A673 (cell line): ENCODE results near the gene SH3RF3. TPM values are rescaled to one million over a fixed set of nuclear protein-coding genes. Genes with fewer than 3 reads are reported as not detected.

Source experiments
- BruUV-seq: library from RNA; stranded (reverse); fragments of 400-500 nt; replicated peaks from 2 replicates; lab custom pipeline; 2021; lab: Mats Ljungman, UMichigan
- CTCF ChIA-PET: fragments of 300-600 bp; sonication (Branson Sonifier 250); formaldehyde crosslinking; loops from one replicate; lab custom pipeline; 2022; ENCODE audit warnings: antibody characterized with exemption; lab: Charles Lee
- POLR2A ChIA-PET: fragments of 300-600 bp; sonication (Branson Sonifier 250); formaldehyde crosslinking; loops from one replicate; lab custom pipeline; 2022; ENCODE audit warnings: antibody characterized with exemption; ENCODE audit not compliant: low non-redundant PET; lab: Charles Lee
- DNase-seq: peaks from one replicate; pipeline ENCODE4 v3.0.0-alpha.2; 2015; ENCODE audit warnings: low spot score
- H3K27ac ChIP-seq: fragments of 200-600 bp; sonication (generic); 2 replicates; pipeline ENCODE4 v1.5.1; 2016; ENCODE audit warnings: mixed run types, low read depth, mild to moderate bottlenecking, mixed read lengths, antibody characterized with exemption, low read length; ENCODE audit not compliant: poor library complexity, severe bottlenecking
- H3K27me3 ChIP-seq: fragments of 200-600 bp; sonication (generic); replicated peaks from 2 replicates; pipeline ENCODE4 v1.6.1; 2017; ENCODE audit warnings: mixed run types, low read depth, mild to moderate bottlenecking, mixed read lengths, antibody characterized with exemption, low read length; ENCODE audit not compliant: insufficient read depth, poor library complexity
- H3K36me3 ChIP-seq: fragments of 200-600 bp; sonication (generic); 2 replicates; pipeline ENCODE4 v1.6.1; 2016; ENCODE audit warnings: mixed run types, mild to moderate bottlenecking, mixed read lengths, antibody characterized with exemption, low read length; ENCODE audit not compliant: insufficient read depth, poor library complexity, severe bottlenecking
- H3K4me1 ChIP-seq: fragments of 200-600 bp; sonication (generic); 2 replicates; pipeline ENCODE4 v1.6.1; 2017; ENCODE audit warnings: mixed run types, mild to moderate bottlenecking, mixed read lengths, antibody characterized with exemption, low read length; ENCODE audit not compliant: insufficient read depth, poor library complexity, severe bottlenecking
- H3K4me3 ChIP-seq: fragments of 200-600 bp; sonication (generic); 2 replicates; pipeline ENCODE4 v1.5.1; 2016; ENCODE audit warnings: low read depth, mixed run types, mild to moderate bottlenecking, mixed read lengths, low read length; ENCODE audit not compliant: poor library complexity, severe bottlenecking
- H3K9me3 ChIP-seq: fragments of 200-600 bp; sonication (generic); 2 replicates; pipeline ENCODE4 v1.6.1; 2016; ENCODE audit warnings: mixed run types, low read depth, mild to moderate bottlenecking, mixed read lengths, antibody characterized with exemption, low read length; ENCODE audit not compliant: poor library complexity, severe bottlenecking
- CTCF ChIP-seq: fragments of 300-800, 200-600 bp; sonication (generic); conservative IDR thresholded peaks from 2 replicates; pipeline ENCODE4 v1.5.1; 2017; ENCODE audit warnings: low read depth, mild to moderate bottlenecking, antibody characterized with exemption, low read length, moderate library complexity, mixed read lengths
- EZH2 ChIP-seq: fragments of 200-600 bp; sonication (generic); IDR thresholded peaks from 2 replicates; pipeline ENCODE4 v1.6.1; 2017; ENCODE audit warnings: borderline replicate concordance, low read depth, mild to moderate bottlenecking, mixed read lengths, antibody characterized with exemption, low read length; ENCODE audit not compliant: poor library complexity, severe bottlenecking
- intact Hi-C: fragments of 100-400 bp; cut with micrococcal nuclease; formaldehyde crosslinking; loops from one replicate; pipeline ENCODE4 v1.10.0; 2022; ENCODE audit not compliant: unreplicated experiment
- total RNA-seq: library from RNA; stranded (reverse); gene quantifications from 2 replicates; pipeline ENCODE4 v1.2.3, GENCODE V29; 2021

SH3RF3 gene
- total RNA-seq, 1 experiment from 2014 or later: 0.15 TPM

- Histone ChIP-seq H3K9me3 (no peaks in the 10 kb centered on the region), H3K27ac (no peak overlapping the region), H3K27me3 (no peaks in the 10 kb centered on the region), H3K4me3 (no peak overlapping the region), H3K4me1 (no peaks in the 10 kb centered on the region), H3K36me3 (no peaks in the 10 kb centered on the region)
- ChIA-PET POLR2A (no interaction called here), CTCF (no interaction called here)
- TF ChIP-seq EZH2: no peak
- no peak for TF ChIP-seq CTCF
- no peak for DNase-seq
- BruUV-seq: no TSS peak
- intact Hi-C loops: no loop called here
Observed at GRCh38 chr2:109168086-109168485, 39.1 kb downstream of the SH3RF3 start.

- TF ChIP-seq CTCF (no peak), EZH2 (no peak)
- no peak overlapping the region for H3K4me3 ChIP-seq
- H3K9me3 ChIP-seq: no peaks in the 10 kb centered on the region
- ChIA-PET POLR2A (no interaction called here), CTCF (no interaction called here)
- no TSS peak for BruUV-seq
- DNase-seq: no peak
- intact Hi-C loops: no loop called here
- H3K4me1 ChIP-seq: no peaks in the 10 kb centered on the region
- H3K27ac ChIP-seq: no peak overlapping the region
- no peaks in the 10 kb centered on the region for H3K36me3 ChIP-seq
- no peaks in the 10 kb centered on the region for H3K27me3 ChIP-seq
Observed at GRCh38 chr2:109168716-109169115, 39.7 kb downstream of the SH3RF3 start.

GRCh38 chr2:109170645-109171044 lies 41.6 kb downstream of the SH3RF3 start:
- Histone ChIP-seq H3K4me3 (no peak overlapping the region), H3K27me3 (no peaks in the 10 kb centered on the region), H3K36me3 (no peaks in the 10 kb centered on the region), H3K9me3 (no peaks in the 10 kb centered on the region), H3K27ac (no peak overlapping the region), H3K4me1 (no peaks in the 10 kb centered on the region)
- POLR2A ChIA-PET: no interaction called here
- TF ChIP-seq EZH2 (no peak), CTCF (no peak)
- intact Hi-C loops: no loop called here
- CTCF ChIA-PET: no interaction called here
- DNase-seq: no peak
- BruUV-seq: no TSS peak
